ENCODE measurements around the gene CEBPB.

DNA sequence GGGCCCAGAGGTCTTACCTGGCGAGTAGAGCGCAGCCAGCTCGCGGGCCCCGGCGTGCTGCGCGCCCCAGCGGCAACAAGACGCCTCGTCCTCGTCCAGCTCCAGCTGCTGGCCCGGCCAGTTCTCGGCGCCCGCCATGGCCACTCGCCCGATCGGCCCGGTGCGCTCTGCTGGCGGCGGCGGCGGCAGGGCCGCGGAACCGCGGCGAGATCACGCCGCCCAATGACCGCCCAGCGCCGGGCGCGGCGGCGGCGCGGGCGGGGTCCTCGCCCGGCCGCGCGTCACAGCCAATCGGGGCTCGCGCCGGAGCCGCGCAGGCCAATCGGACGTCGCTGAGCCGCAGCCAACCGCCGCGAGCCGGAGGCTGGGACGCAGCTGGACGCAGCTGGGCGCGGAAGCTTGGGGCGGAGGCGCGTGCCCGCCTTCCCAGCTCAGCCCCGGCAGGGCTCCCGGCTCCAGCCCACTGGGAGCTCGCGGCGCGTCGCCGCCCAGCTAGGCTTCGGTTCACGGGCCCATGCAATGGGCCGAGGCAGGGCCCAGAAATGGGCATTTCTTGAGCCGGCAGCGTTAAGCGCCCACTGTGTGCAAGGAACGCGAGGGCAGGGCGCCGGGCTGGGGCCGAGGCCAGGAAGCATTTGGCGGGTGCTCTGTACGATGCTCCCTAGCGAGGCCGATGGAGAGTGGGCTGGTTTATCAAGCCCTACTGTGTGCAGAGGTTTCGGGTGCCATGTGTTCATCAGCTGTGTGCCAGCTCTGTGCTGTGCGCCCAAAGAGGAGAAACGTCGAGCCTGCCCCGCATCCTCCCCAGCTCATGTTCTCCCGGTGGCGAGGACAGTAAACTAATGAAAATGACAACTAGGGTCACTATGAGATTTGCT lies 36.9 kb upstream of the CEBPB start, which contains the start of gene PEDS1:
- TF ChIP-seq, protein P1, sequence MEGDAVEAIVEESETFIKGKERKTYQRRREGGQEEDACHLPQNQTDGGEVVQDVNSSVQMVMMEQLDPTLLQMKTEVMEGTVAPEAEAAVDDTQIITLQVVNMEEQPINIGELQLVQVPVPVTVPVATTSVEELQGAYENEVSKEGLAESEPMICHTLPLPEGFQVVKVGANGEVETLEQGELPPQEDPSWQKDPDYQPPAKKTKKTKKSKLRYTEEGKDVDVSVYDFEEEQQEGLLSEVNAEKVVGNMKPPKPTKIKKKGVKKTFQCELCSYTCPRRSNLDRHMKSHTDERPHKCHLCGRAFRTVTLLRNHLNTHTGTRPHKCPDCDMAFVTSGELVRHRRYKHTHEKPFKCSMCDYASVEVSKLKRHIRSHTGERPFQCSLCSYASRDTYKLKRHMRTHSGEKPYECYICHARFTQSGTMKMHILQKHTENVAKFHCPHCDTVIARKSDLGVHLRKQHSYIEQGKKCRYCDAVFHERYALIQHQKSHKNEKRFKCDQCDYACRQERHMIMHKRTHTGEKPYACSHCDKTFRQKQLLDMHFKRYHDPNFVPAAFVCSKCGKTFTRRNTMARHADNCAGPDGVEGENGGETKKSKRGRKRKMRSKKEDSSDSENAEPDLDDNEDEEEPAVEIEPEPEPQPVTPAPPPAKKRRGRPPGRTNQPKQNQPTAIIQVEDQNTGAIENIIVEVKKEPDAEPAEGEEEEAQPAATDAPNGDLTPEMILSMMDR (IDR thresholded peaks at IDR 0.05) = peak in 2 of 3 donors; percentile 14 to 17
- TF ChIP-seq EP300 (IDR thresholded peaks at IDR 0.05) = no peak
